Natural killer cell treated with Interleukin-12 subunit alpha and Interleukin-12 subunit beta and Interleukin-15 and Interleukin-18, amount 100 ng/mL, for 72 hours (primary cell): ENCODE data around the gene ZNF791. TPM values are rescaled to one million over a fixed set of nuclear protein-coding genes. Genes with fewer than 3 reads are reported as not detected.
A peak's percentile ranks its signal among the peaks of the same experiment; 100 is the strongest.
"Not testable (repeated sequence)": the region's sequence is repeated elsewhere in the genome, so short reads cannot be mapped to it uniquely, and the experiment has no call there.

Source experiments
- ATAC-seq, 2 donors: fragments of 150-1000 bp; cut with Tn5 transposase in 1 of 2; sonication (Bioruptor Pico), chemical (Tn5 transposase) in 1 of 2; 2 replicates each; pipeline ENCODE4 v1.10.0; 2021
- DNase-seq: peaks from one replicate; pipeline ENCODE4 v3.0.0; 2022; ENCODE audit warnings: low spot score
- H3K27ac Mint-ChIP-seq, 2 donors: 1 replicate in 1 of 2; 2 replicates in 1 of 2; pipeline ENCODE4 v1.8.0; 2022; ENCODE audit warnings: mixed read lengths in 2 of 2, mild to moderate bottlenecking in 1 of 2, moderate library complexity in 1 of 2
- H3K27me3 Mint-ChIP-seq, 2 donors: 1 replicate in 1 of 2; 2 replicates in 1 of 2; pipeline ENCODE4 v1.8.0; 2022; ENCODE audit warnings: mixed read lengths in 2 of 2
- H3K36me3 Mint-ChIP-seq: one replicate; pipeline ENCODE4 v1.8.0; 2022; ENCODE audit warnings: mixed read lengths
- H3K4me1 Mint-ChIP-seq, 2 donors: 1 replicate in 1 of 2; 2 replicates in 1 of 2; pipeline ENCODE4 v1.8.0; 2022; ENCODE audit warnings: low read depth in 2 of 2, mixed read lengths in 2 of 2, mild to moderate bottlenecking in 1 of 2
- H3K4me3 Mint-ChIP-seq: one replicate; pipeline ENCODE4 v1.8.0; 2022; ENCODE audit warnings: mixed read lengths
- H3K9me3 Mint-ChIP-seq: 2 replicates; pipeline ENCODE4 v1.8.0; 2022; ENCODE audit warnings: mixed read lengths
- total RNA-seq, 2 donors: library from RNA; stranded (reverse); gene quantifications; one replicate each; pipeline ENCODE4 v1.2.3, GENCODE V29; 2022

Gene ZNF791
- total RNA-seq, 2 donors from 2014 or later: 28.7 to 29.1 TPM

DNA sequence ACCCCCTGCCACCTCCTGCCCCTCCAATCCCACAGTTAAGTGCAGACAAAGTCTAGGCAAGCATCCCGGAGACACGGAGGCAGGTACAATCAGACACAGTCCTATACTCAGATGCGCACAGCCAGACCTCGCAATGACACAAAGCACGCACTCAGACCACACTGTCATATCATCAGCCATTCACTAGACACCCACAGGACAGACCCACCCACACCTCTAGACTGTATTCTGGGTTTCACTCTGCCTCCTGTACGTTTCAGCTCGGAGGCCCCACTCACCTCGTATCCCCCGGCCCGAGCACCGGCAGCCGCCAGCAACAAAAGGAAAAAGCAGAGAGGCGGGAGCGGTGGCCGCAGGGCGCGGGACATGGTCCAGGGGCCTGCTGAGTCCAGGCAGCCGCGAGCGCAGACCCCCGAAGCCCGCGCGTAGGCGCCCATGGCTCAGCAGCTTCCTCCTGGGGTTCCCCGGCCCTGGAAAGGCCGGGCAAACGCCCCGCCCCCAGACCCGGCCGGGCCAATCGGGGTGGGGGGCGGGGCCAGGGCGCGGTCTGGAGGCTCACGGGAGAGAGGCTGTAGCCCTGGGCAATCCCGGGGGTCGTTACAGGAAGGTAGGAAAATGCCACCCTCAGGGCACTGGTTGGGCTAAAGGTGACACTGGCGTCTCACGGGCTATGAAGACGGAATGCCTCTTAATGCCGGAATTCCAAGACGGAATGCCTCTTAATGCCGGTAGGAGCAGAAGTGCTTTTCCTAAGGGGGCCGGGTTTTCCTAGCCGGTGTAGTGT lies 55.7 kb downstream of the ZNF791 start, which contains the start of the genes MAN2B1 and WDR83:
Gene MAN2B1, minus strand, starts transcription at position 478 of the 784 bp plus-strand sequence. Its CDS starts 41 bp downstream, at position 437.
Gene WDR83, plus strand, starts transcription at position 543 of the 784 bp plus-strand sequence. CDS start 2,984 bp downstream, outside the sequence.
- ATAC-seq (peak; percentile 87 to 92), DNase-seq (peak; percentile 85)
- Mint-ChIP-seq H3K27me3 (no peaks in the 10 kb centered on the region), H3K4me1 (peaks cover 33 to 40% of the 10 kb centered on the region in 2 donors), H3K4me3 (peak within 1 kb of the TSS; percentile 94), H3K9me3 (no peaks in the 10 kb centered on the region), H3K27ac (peak within 1 kb of the TSS; percentile 78 to 97), H3K36me3 (no peaks in the 10 kb centered on the region)

DNA sequence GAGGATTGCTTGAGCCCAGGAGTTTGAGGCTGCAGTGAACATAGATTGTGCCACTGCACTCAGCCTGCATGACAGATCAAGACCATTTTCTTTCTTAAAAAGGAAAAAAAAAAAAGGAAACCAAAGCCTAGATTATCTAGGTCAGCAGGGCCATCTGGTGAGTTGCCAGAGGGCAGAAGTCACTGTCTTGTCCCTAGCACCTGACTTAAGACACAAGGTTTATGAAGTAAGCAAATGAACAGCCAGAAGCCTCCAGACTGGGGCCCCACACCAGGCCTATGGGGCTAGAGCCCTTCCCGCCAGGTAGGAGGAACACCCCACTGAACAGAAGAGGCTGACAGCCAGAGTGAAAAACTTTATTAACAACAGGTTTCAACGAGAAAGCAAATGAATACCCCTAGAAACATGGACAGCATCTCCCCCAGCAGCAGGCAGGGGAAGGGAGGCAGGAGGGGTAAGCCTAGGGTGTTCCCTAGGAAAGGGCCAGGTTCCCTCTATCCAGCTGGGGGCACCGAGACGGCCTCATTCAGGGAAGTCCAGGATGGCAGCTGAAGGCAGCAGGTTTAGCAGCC lies 57.1 kb downstream of the ZNF791 start:
- DNase-seq: no peak

DNA sequence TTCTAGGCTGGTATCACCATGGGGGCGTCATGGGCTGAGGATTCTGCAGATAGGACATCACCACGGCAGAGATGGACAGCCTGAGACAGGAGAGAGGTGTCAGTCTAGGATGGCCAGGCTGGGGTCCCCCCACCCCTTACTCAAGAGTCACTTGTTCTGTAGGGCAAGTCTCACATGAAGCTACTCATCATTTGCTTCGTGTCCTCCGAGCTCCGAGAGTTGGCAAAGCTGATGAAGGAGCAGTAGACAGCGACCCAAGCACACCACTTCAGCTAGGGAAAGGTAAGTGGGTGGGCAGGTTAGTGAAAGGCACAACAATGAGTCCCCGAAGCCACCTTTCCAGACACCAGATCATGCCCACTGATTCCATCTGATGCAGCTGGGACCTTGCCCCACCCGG lies 57.6 kb downstream of the ZNF791 start:
- no peak for ATAC-seq
- Mint-ChIP-seq H3K4me1 (peaks cover 41 to 46% of the 10 kb centered on the region in 2 donors), H3K27me3 (no peaks in the 10 kb centered on the region)

More for the DNA sequence above, 57.1 kb downstream of the ZNF791 start:
- H3K4me1 Mint-ChIP-seq: peaks cover 41 to 46% of the 10 kb centered on the region in 2 donors
- H3K9me3 Mint-ChIP-seq: no peaks in the 10 kb centered on the region
- H3K27me3 Mint-ChIP-seq: no peaks in the 10 kb centered on the region
- ATAC-seq: no peak
- peak overlapping the region; percentile 99 for H3K4me3 Mint-ChIP-seq
- H3K36me3 Mint-ChIP-seq: peaks cover 7% of the 10 kb centered on the region
- H3K27ac Mint-ChIP-seq: peak overlapping the region; percentile 100

DNA sequence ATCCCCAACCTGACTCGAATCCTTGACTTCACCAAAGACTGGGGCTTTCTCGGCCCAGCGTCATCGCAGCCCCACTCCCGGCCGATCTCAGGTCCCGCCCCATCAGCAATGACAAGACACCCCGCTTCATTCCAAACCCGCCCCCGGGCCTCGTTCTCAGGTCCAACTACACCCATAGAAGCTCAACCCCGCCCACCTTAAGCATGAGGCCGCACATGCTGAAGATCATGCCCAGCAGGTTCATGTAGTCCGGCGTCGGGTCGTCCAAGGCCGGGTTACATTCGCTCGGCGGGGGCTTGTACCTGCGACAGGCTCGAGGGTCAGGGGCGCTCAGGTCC lies 58.2 kb downstream of the ZNF791 start:
- H3K27me3 Mint-ChIP-seq: no peaks in the 10 kb centered on the region
- H3K27ac Mint-ChIP-seq: peak overlapping the region; percentile 100
- H3K4me3 Mint-ChIP-seq: peak overlapping the region; percentile 99
- peak; percentile 30 to 47 for ATAC-seq
- DNase-seq: peak; percentile 71
- H3K4me1 Mint-ChIP-seq: peaks cover 41 to 47% of the 10 kb centered on the region in 2 donors
- H3K36me3 Mint-ChIP-seq: peaks cover 7% of the 10 kb centered on the region
- H3K9me3 Mint-ChIP-seq: no peaks in the 10 kb centered on the region

More for the DNA sequence above, 57.6 kb downstream of the ZNF791 start:
- peaks cover 7% of the 10 kb centered on the region for H3K36me3 Mint-ChIP-seq
- H3K9me3 Mint-ChIP-seq: no peaks in the 10 kb centered on the region
- peak overlapping the region; percentile 100 for H3K27ac Mint-ChIP-seq
- H3K4me3 Mint-ChIP-seq: peak overlapping the region; percentile 99
- DNase-seq: no peak

DNA sequence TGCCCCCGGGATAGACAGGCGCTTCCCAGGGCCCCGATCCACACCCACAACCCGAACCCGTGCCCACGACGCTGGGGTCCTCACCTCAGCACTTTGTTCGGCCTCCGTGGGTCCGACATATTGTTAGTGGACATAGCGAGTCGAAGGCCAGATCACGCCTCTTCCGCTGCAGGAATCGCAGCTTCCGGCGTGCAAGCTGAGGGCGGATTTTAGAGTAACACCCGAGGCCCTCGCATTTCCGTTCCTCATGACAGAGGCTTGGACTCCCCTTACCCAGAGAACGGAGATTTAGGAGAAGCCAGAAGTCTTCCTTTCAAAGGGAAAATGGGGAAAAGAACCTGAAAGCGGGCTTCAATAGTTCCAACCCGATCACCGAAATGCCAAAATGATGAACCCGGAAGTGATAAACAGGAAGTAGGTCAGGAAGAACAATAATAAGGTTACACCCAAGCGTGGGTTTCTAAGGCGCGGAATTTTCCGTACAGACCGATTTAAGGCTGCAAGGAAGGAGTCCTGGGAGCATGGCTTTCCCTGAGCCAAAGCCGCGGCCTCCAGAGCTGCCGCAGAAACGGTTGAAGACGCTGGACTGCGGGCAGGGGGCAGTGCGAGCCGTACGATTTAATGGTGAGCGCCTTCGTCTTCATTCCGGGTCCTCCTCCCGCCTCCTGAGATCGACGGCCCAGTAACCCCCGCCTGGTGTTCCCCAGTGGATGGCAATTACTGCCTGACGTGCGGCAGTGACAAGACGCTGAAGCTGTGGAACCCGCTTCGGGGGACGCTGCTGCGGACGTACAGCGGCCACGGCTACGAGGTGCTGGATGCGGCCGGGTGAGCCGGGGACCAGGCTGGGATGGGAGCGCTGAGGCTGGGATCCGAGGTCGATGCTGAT lies 58.8 kb downstream of the ZNF791 start:
- ATAC-seq: peak; percentile 58 to 72
- Mint-ChIP-seq H3K4me1 (peaks cover 45 to 52% of the 10 kb centered on the region in 2 donors), H3K36me3 (peaks cover 7% of the 10 kb centered on the region), H3K4me3 (peak overlapping the region; percentile 99), H3K27ac (peak overlapping the region; percentile 100), H3K27me3 (no peaks in the 10 kb centered on the region), H3K9me3 (no peaks in the 10 kb centered on the region)
- DNase-seq: peak; percentile 83

DNA sequence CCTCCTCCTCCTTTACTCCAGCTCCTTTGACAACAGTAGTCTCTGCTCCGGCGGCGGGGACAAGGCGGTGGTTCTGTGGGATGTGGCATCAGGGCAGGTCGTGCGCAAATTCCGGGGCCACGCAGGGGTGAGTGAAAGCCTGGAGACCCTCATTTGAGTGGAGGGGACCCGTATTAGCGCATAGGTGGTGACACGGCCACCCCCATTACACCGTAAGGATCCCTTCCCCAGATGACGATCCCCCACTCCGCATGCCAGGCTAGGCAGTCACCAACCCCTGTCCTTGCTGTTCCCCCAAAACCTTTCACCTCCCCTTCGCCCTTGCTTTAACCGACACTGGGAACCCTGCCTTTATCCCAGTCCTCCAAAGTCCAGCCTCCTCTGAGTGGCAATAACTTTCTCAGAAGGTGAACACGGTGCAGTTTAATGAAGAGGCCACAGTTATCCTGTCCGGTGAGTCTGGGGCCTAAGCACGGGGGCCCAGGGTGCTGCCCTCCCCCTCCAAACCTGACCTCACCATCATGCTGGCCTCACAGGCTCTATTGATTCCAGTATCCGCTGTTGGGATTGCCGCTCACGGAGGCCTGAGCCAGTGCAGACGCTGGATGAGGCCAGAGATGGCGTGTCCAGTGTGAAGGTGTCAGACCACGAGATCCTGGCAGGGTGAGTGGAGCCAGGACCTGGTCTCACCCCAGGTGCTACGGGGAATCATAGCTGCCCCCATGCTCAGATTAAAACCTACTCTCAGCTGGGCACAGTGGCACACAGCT lies 59.6 kb downstream of the ZNF791 start:
- ATAC-seq (no peak), DNase-seq (no peak)
- Mint-ChIP-seq H3K27me3 (no peaks in the 10 kb centered on the region), H3K9me3 (no peaks in the 10 kb centered on the region), H3K36me3 (peaks cover 7% of the 10 kb centered on the region), H3K27ac (peak overlapping the region; percentile 100), H3K4me3 (peak overlapping the region; percentile 99), H3K4me1 (peaks cover 41 to 47% of the 10 kb centered on the region in 2 donors)

DNA sequence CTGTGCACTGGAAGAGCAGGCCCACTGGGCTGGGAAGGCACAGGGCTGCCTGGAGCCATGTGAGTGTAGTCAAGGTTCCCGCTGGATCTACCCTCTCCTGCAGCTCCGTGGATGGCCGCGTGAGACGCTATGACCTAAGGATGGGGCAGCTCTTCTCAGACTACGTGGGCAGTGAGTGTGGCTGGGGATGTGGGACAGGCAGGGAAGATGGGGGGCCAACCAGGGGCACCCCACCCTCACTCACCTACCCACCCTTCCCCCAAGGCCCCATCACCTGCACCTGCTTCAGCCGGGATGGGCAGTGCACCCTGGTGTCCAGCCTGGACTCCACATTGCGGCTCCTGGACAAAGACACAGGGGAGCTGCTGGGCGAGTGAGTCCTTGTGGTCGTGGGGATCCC lies 62.0 kb downstream of the ZNF791 start:
- peaks cover 10% of the 10 kb centered on the region for H3K36me3 Mint-ChIP-seq
- H3K9me3 Mint-ChIP-seq: no peaks in the 10 kb centered on the region
- H3K4me3 Mint-ChIP-seq: no peak overlapping the region
- H3K27me3 Mint-ChIP-seq: no peaks in the 10 kb centered on the region
- peaks cover 38 to 44% of the 10 kb centered on the region in 2 donors for H3K4me1 Mint-ChIP-seq
- no peak for DNase-seq
- no peak overlapping the region for H3K27ac Mint-ChIP-seq
- no peak for ATAC-seq

DNA sequence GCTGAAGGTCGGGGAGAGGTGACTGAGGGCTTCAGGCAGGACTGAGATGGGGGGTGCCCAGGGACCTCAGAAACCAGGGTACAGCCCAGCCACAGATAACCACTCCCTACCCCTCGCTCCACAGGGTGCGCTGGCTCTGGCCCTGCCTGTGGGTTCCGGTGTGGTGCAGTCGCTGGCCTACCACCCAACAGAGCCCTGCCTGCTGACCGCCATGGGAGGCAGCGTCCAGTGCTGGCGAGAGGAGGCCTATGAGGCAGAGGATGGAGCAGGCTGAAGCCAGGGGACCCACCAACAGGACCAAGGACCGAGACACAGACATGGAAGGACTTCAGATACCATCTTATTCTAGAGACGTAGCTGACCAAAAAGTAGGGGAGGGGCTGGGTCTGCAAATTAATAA lies 64.7 kb downstream of the ZNF791 start:
- peaks cover 30 to 35% of the 10 kb centered on the region in 2 donors for H3K4me1 Mint-ChIP-seq
- no peak overlapping the region for H3K27ac Mint-ChIP-seq
- no peak for DNase-seq
- no peaks in the 10 kb centered on the region for H3K9me3 Mint-ChIP-seq
- ATAC-seq: no peak
- no peaks in the 10 kb centered on the region for H3K27me3 Mint-ChIP-seq
- H3K36me3 Mint-ChIP-seq: peaks cover 10% of the 10 kb centered on the region
- no peak overlapping the region for H3K4me3 Mint-ChIP-seq

DNA sequence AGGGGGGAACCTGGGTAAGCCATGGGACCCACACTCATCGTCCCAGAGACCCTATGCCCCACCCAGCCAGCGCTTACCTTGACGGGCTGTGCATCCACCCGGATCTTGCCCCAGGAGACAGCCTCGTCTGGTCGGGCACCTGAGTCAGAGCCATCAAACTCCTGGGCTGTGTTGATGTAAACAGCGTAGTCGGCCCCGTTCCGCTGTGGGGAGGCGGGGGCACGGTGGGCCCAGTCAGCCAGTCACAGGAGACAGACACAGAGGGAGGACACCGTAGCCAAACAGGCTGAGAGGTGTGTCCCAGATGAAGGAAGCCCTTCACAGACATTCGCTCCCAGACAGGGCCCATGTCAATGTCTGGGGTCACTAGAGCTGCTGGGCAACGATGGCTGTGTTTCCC lies 65.2 kb downstream of the ZNF791 start:
- H3K9me3 Mint-ChIP-seq: no peaks in the 10 kb centered on the region
- no peaks in the 10 kb centered on the region for H3K27me3 Mint-ChIP-seq
- peak overlapping the region in 1 of 2 donors; percentile 57 for H3K27ac Mint-ChIP-seq
- no peak overlapping the region for H3K4me3 Mint-ChIP-seq
- H3K36me3 Mint-ChIP-seq: peaks cover 13% of the 10 kb centered on the region
- peaks cover 31 to 34% of the 10 kb centered on the region in 2 donors for H3K4me1 Mint-ChIP-seq
- DNase-seq: no peak
- ATAC-seq: no peak

DNA sequence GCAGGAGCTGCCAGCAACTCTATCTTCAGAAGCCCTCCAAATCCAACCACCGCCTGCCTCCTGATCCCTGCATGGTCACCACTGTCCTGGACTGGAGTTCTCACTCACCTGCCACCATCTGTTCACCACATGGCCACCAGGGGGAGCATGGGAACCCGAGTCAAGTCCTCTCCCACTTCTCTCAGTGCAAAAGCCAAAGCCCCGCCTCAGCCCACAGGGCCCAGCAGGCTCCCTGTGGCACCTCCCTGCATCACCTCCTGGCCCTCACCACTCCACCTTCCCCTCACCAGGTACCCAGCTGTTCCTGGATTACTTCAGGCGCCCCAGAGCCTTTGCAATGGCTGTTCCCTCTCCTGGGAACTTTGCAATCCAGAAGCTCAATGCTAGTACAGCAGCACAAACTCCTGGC lies 65.7 kb downstream of the ZNF791 start:
- H3K4me3 Mint-ChIP-seq: no peak overlapping the region
- peaks cover 35 to 39% of the 10 kb centered on the region in 2 donors for H3K4me1 Mint-ChIP-seq
- H3K27ac Mint-ChIP-seq: peak overlapping the region in 1 of 2 donors; percentile 57
- no peaks in the 10 kb centered on the region for H3K9me3 Mint-ChIP-seq
- peak; percentile 84 for DNase-seq
- H3K36me3 Mint-ChIP-seq: peaks cover 17% of the 10 kb centered on the region
- peak; percentile 44 to 49 for ATAC-seq
- H3K27me3 Mint-ChIP-seq: no peaks in the 10 kb centered on the region

DNA sequence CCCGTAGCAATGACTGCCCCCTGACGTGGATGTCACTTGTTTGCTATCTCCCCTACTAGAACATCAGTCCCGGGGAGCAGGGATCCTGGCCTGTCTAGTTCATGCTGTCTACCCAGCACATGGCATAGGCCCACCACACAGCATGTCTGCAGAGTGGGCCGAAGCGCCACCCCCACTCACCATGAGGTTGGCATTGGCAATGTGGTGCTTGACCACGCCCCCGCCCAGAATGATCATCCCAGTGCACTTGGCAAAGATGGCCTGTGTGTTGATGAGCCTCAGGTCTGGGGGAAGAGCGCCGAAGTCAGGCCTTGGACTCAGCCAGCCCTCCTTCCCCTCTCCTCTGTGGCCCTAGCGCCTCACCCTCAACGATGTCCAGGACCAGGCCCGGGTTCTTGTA lies 66.2 kb downstream of the ZNF791 start:
- Mint-ChIP-seq H3K9me3 (no peaks in the 10 kb centered on the region), H3K36me3 (peaks cover 16% of the 10 kb centered on the region), H3K4me1 (peaks cover 34 to 38% of the 10 kb centered on the region in 2 donors), H3K27ac (peak overlapping the region in 1 of 2 donors; percentile 57), H3K27me3 (no peaks in the 10 kb centered on the region), H3K4me3 (no peak overlapping the region)
- no peak for ATAC-seq
- no peak for DNase-seq

DNA sequence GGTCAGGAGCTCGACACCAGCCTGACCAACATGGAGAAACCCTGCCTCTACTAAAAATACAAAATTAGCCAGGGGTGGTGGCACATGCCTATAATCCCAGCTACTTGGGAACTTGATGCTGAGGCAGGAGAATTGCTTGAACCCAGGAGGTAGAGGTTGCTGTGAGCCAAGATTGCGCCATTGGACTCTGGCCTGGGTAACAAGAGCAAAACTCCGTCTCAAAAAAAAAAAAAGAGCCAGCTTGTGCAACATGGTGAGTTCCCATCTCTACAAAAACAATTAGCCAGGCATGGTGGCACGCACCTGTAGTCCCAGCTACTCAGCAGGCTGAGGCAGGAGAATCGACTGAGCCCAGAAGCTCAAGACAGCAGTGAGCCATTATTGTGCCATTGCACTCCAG lies 67.3 kb downstream of the ZNF791 start:
- H3K4me1 Mint-ChIP-seq: peaks cover 31 to 34% of the 10 kb centered on the region in 2 donors
- not testable (repeated sequence) for H3K27me3 Mint-ChIP-seq, H3K4me3 Mint-ChIP-seq, H3K27ac Mint-ChIP-seq, H3K9me3 Mint-ChIP-seq, ATAC-seq, DNase-seq
- peaks cover 12% of the 10 kb centered on the region for H3K36me3 Mint-ChIP-seq

DNA sequence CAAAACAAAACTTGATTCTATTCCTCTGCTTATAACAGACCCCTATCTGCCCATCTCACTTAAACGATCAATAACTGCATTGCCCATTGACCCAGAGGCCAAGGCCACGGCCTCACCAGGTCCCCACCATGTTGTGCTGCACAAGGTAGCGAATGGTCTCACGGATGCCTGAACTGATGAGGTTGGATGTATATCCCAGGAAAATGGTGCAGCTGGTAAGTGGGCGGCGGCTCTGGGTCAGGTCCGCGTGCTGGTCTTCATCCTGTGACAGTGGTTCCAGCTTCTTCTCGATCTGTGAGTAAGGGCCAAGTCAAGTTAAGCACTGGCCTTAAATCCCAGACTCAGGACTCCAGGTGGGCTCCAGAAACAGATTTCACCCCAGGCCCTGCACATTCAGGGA lies 69.3 kb downstream of the ZNF791 start:
- DNase-seq (no peak), ATAC-seq (no peak)
- Mint-ChIP-seq H3K27me3 (no peaks in the 10 kb centered on the region), H3K27ac (no peak overlapping the region), H3K9me3 (no peaks in the 10 kb centered on the region), H3K4me3 (peak overlapping the region; percentile 97), H3K36me3 (peaks cover 12% of the 10 kb centered on the region), H3K4me1 (peaks cover 25 to 29% of the 10 kb centered on the region in 2 donors)
